ENCODE data around the gene MINDY3. TPM values are rescaled to one million over a fixed set of nuclear protein-coding genes. Genes with fewer than 3 reads are reported as not detected.

The MINDY3 gene
- total RNA-seq, 1 experiment from 2014 or later = 10.4 TPM

DNA sequence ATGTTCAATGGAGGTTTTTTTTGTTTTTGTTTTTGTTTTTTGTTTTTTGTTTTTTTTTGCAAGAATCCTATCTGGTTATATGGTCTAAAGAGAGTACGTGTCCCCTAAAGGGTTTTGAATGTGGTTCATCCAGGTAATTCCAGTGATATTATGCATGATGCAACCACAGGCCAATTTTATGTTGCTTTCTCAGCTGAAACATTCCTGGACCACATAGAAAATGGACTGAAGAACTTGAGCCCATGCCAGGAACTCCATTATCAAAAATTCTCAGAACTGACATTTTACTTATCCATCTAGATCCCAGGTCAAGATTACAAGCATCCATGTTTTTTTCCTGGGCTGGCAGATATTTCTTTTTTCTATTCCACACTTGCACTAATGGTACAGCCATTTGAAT, 11.5 kb upstream of the MINDY3 start:
- ATAC-seq (no peak), DNase-seq (ENCODE audit: low read depth, low spot score) (no peak)
- ChIA-PET CTCF (no interaction called here), POLR2A (no interaction called here)
- no peak overlapping the region for H3K4me3 ChIP-seq (ENCODE audit: low read depth in 2 of 2, low read length in 2 of 2)
- no peaks in the 10 kb centered on the region for H3K36me3 ChIP-seq (ENCODE audit: control insufficient read depth, insufficient read depth, low read length)
- no peaks in the 10 kb centered on the region for H3K9me3 ChIP-seq (ENCODE audit: control insufficient read depth, insufficient read depth, low read depth, low read length)
- H3K27me3 ChIP-seq (ENCODE audit: control insufficient read depth, insufficient read depth, low read length) = peaks cover 4% of the 10 kb centered on the region; the same call in 1 of the 2 replicates
- no peaks in the 10 kb centered on the region for H3K4me1 ChIP-seq (ENCODE audit: control insufficient read depth, insufficient read depth, low read length)
- no TSS peak for BruUV-seq (replicated peaks)
- intact Hi-C loops (cut with micrococcal nuclease; ENCODE audit: unreplicated experiment) = no loop called here
- TF ChIP-seq TCF7L2 (IDR thresholded peaks at IDR 0.05; ENCODE audit: low read depth, low read length) (no peak), SIN3A (IDR thresholded peaks at IDR 0.05; ENCODE audit: borderline replicate concordance, insufficient read depth, low read depth, low read length) (no peak), POLR2AphosphoS5 (IDR thresholded peaks at IDR 0.05; ENCODE audit: low read depth, low read length) (no peak)
- TF ChIP-seq, protein P1, sequence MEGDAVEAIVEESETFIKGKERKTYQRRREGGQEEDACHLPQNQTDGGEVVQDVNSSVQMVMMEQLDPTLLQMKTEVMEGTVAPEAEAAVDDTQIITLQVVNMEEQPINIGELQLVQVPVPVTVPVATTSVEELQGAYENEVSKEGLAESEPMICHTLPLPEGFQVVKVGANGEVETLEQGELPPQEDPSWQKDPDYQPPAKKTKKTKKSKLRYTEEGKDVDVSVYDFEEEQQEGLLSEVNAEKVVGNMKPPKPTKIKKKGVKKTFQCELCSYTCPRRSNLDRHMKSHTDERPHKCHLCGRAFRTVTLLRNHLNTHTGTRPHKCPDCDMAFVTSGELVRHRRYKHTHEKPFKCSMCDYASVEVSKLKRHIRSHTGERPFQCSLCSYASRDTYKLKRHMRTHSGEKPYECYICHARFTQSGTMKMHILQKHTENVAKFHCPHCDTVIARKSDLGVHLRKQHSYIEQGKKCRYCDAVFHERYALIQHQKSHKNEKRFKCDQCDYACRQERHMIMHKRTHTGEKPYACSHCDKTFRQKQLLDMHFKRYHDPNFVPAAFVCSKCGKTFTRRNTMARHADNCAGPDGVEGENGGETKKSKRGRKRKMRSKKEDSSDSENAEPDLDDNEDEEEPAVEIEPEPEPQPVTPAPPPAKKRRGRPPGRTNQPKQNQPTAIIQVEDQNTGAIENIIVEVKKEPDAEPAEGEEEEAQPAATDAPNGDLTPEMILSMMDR (IDR thresholded peaks at IDR 0.05) = no peak
- TF ChIP-seq, protein P2, sequence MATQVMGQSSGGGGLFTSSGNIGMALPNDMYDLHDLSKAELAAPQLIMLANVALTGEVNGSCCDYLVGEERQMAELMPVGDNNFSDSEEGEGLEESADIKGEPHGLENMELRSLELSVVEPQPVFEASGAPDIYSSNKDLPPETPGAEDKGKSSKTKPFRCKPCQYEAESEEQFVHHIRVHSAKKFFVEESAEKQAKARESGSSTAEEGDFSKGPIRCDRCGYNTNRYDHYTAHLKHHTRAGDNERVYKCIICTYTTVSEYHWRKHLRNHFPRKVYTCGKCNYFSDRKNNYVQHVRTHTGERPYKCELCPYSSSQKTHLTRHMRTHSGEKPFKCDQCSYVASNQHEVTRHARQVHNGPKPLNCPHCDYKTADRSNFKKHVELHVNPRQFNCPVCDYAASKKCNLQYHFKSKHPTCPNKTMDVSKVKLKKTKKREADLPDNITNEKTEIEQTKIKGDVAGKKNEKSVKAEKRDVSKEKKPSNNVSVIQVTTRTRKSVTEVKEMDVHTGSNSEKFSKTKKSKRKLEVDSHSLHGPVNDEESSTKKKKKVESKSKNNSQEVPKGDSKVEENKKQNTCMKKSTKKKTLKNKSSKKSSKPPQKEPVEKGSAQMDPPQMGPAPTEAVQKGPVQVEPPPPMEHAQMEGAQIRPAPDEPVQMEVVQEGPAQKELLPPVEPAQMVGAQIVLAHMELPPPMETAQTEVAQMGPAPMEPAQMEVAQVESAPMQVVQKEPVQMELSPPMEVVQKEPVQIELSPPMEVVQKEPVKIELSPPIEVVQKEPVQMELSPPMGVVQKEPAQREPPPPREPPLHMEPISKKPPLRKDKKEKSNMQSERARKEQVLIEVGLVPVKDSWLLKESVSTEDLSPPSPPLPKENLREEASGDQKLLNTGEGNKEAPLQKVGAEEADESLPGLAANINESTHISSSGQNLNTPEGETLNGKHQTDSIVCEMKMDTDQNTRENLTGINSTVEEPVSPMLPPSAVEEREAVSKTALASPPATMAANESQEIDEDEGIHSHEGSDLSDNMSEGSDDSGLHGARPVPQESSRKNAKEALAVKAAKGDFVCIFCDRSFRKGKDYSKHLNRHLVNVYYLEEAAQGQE (IDR thresholded peaks at IDR 0.05; ENCODE audit: insufficient read depth in 1 of 2, low read depth in 2 of 2, low read length in 1 of 2) = no peak
- in situ Hi-C loops (cut with HindIII; ENCODE audit: low pct_unique_long_range_greater_than_20kb, low sequenced_read_pairs) = no loop called here
- no peak overlapping the region for H3K27ac ChIP-seq (ENCODE audit: low read length)

DNA sequence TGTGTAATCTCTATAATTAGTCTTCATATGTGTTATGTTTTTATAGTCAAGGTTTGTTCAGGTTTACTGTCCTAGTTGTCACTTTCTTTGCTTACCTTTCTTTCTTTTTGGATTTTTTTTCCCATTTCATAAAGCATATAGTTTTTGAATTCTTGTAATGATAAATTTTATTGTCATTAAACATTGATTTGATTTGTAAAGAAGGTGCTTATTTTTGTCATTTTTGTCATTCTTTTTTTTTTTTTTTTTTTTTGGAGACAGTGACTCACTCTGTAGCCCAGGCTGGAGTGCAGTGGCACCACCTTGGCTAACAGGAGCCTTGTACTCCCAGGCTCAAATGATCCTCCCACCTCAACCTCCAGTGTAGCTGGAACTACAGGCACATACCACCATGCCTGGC, 9.6 kb upstream of the MINDY3 start:
- no peak overlapping the region for H3K4me3 ChIP-seq (ENCODE audit: low read depth in 2 of 2, low read length in 2 of 2)
- no peaks in the 10 kb centered on the region for H3K4me1 ChIP-seq (ENCODE audit: control insufficient read depth, insufficient read depth, low read length)
- ATAC-seq (no peak), DNase-seq (ENCODE audit: low read depth, low spot score) (no peak)
- POLR2A ChIA-PET = no interaction called here
- peaks cover 7% of the 10 kb centered on the region for H3K27me3 ChIP-seq (ENCODE audit: control insufficient read depth, insufficient read depth, low read length)
- H3K36me3 ChIP-seq (ENCODE audit: control insufficient read depth, insufficient read depth, low read length) = no peaks in the 10 kb centered on the region
- in situ Hi-C loops (cut with HindIII; ENCODE audit: low pct_unique_long_range_greater_than_20kb, low sequenced_read_pairs) = no loop called here
- H3K9me3 ChIP-seq (ENCODE audit: control insufficient read depth, insufficient read depth, low read depth, low read length) = no peaks in the 10 kb centered on the region
- TF ChIP-seq SIN3A (IDR thresholded peaks at IDR 0.05; ENCODE audit: borderline replicate concordance, insufficient read depth, low read depth, low read length) = no peak
- TF ChIP-seq, protein P2 (IDR thresholded peaks at IDR 0.05; ENCODE audit: insufficient read depth in 1 of 2, low read depth in 2 of 2, low read length in 1 of 2) = no peak
- no TSS peak for BruUV-seq (replicated peaks)
- no peak overlapping the region for H3K27ac ChIP-seq (ENCODE audit: low read length)
- CTCF ChIA-PET = no interaction called here
- intact Hi-C loops (cut with micrococcal nuclease; ENCODE audit: unreplicated experiment) = no loop called here

Data from Panc1 (cell line).